HepG2 (cell line): ENCODE data around the gene NUTF2. TPM values are rescaled to one million over a fixed set of nuclear protein-coding genes. Genes with fewer than 3 reads are reported as not detected.
A peak's percentile ranks its signal among the peaks of the same experiment; 100 is the strongest.

ENCODE experiments used
- FOXC1 ChIP-seq: sonication (generic); formaldehyde crosslinking; IDR thresholded peaks from 2 replicates; pipeline ENCODE4 v1.8.0; 2022; ENCODE audit warnings: mild to moderate bottlenecking, missing genetic modification reagents, borderline replicate concordance
- FOXO1 ChIP-seq: sonication (generic); formaldehyde crosslinking; IDR thresholded peaks from 2 replicates; pipeline ENCODE4 v1.4.0; 2020; ENCODE audit warnings: missing genetic modification reagents
- HOXD1 ChIP-seq: sonication (generic); formaldehyde crosslinking; IDR thresholded peaks from 2 replicates; pipeline ENCODE4 v1.5.0; 2020; ENCODE audit warnings: missing genetic modification reagents
- NFKBIZ ChIP-seq: IDR thresholded peaks from 2 replicates; pipeline ENCODE4 v1.6.1; 2018; ENCODE audit warnings: missing genetic modification reagents, missing compliant biosample characterization
- RORA ChIP-seq: sonication (generic); formaldehyde crosslinking; IDR thresholded peaks from 2 replicates; pipeline ENCODE4 v1.5.0; 2020; ENCODE audit warnings: mild to moderate bottlenecking, missing genetic modification reagents, moderate library complexity
- SP2 ChIP-seq: sonication (generic); formaldehyde crosslinking; IDR thresholded peaks from 2 replicates; pipeline ENCODE4 v1.5.1; 2020; ENCODE audit warnings: mild to moderate bottlenecking, missing genetic modification reagents
- ZNF660 ChIP-seq: sonication (generic); formaldehyde crosslinking; IDR thresholded peaks from 2 replicates; pipeline ENCODE4 v1.5.1; 2020; ENCODE audit warnings: mild to moderate bottlenecking, low read depth, missing genetic modification reagents, borderline replicate concordance
- ZSCAN9 ChIP-seq: IDR thresholded peaks from 2 replicates; pipeline ENCODE4 v1.6.1; 2016; ENCODE audit warnings: borderline replicate concordance
- polyA plus RNA-seq, 8 experiments: library from polyadenylated mRNA; depleted of rRNA in 3 of 8; stranded (reverse) in 7 of 8; unstranded in 1 of 8; fragments of >200 nt; fragmentation: Illumina TruSeq in 4 of 8; extraction: Trizol in 4 of 8; gene quantifications; 2 replicates each; pipeline versions ENCODE4 v1.2.1 to v1.2.3, GENCODE V29; 2011 to 2016; ENCODE audit warnings: low read depth in 4 of 8, missing spikeins in 1 of 8, mixed read lengths in 1 of 8; ENCODE audit not compliant: insufficient read depth in 1 of 8
- total RNA-seq, 5 experiments: library from RNA; depleted of rRNA; stranded (reverse); fragments of >200 nt; fragmentation: Illumina TruSeq; extraction: Trizol; gene quantifications; 2 replicates each; pipeline ENCODE4 v1.2.3, GENCODE V29; 2016; ENCODE audit warnings: low read depth in 1 of 5
- TF ChIP-seq, protein P1 (sequence below): sonication (generic); formaldehyde crosslinking; IDR thresholded peaks from 2 replicates; pipeline ENCODE4 v1.5.0; 2020; ENCODE audit warnings: mild to moderate bottlenecking, missing genetic modification reagents, borderline replicate concordance
- TF ChIP-seq, protein P2 (sequence below): conservative IDR thresholded peaks from 2 replicates; pipeline ENCODE4 v1.6.1; 2018; ENCODE audit warnings: missing genetic modification reagents
- TF ChIP-seq, protein P3 (sequence below): sonication (generic); formaldehyde crosslinking; conservative IDR thresholded peaks from 2 replicates; pipeline ENCODE4 v1.4.0; 2020; ENCODE audit warnings: missing genetic modification reagents

NUTF2 gene
- total and polyA plus RNA-seq, 2 of the 13 experiments (the other 11 are each of a cell fraction or from before 2014, with no cell fraction given), result 168 to 214 TPM

DNA sequence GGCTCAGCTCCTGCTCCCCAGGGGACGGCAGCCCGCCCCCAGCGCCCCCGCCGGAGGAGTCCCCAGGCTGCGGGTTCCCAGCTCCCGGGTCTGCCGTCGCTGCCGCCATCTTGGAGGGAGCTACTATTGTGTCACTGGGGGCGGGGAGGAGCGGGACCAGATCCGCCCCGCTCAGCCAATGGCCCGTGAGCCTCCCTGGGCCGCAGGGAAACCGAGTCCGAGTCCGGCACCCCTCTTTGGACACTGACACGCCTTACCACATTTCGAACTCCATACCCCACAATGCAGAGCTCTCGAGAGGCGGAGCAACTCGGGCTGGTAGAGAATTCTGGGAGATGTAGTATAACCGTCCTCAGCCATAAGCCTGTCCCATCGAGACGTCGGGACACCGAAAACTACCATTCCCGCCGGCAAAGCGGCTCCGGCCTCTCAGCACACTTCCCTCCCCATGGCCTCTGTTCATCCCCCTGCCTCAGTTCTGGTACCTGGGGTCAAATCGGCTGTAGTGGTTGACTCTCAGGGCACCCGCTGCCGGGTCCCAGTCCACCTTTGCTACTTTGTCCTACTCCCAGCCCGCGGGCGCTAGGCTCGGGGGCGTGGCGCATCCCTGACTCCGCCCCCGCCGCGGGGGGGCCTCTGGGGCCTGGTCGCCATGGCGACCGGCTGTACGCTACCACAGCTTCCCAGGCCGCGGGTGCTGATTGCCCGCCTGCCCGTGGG lies 40.1 kb upstream of the NUTF2 start, which contains the start of the genes RANBP10 and TSNAXIP1 (continued):
- TF ChIP-seq, protein P1, sequence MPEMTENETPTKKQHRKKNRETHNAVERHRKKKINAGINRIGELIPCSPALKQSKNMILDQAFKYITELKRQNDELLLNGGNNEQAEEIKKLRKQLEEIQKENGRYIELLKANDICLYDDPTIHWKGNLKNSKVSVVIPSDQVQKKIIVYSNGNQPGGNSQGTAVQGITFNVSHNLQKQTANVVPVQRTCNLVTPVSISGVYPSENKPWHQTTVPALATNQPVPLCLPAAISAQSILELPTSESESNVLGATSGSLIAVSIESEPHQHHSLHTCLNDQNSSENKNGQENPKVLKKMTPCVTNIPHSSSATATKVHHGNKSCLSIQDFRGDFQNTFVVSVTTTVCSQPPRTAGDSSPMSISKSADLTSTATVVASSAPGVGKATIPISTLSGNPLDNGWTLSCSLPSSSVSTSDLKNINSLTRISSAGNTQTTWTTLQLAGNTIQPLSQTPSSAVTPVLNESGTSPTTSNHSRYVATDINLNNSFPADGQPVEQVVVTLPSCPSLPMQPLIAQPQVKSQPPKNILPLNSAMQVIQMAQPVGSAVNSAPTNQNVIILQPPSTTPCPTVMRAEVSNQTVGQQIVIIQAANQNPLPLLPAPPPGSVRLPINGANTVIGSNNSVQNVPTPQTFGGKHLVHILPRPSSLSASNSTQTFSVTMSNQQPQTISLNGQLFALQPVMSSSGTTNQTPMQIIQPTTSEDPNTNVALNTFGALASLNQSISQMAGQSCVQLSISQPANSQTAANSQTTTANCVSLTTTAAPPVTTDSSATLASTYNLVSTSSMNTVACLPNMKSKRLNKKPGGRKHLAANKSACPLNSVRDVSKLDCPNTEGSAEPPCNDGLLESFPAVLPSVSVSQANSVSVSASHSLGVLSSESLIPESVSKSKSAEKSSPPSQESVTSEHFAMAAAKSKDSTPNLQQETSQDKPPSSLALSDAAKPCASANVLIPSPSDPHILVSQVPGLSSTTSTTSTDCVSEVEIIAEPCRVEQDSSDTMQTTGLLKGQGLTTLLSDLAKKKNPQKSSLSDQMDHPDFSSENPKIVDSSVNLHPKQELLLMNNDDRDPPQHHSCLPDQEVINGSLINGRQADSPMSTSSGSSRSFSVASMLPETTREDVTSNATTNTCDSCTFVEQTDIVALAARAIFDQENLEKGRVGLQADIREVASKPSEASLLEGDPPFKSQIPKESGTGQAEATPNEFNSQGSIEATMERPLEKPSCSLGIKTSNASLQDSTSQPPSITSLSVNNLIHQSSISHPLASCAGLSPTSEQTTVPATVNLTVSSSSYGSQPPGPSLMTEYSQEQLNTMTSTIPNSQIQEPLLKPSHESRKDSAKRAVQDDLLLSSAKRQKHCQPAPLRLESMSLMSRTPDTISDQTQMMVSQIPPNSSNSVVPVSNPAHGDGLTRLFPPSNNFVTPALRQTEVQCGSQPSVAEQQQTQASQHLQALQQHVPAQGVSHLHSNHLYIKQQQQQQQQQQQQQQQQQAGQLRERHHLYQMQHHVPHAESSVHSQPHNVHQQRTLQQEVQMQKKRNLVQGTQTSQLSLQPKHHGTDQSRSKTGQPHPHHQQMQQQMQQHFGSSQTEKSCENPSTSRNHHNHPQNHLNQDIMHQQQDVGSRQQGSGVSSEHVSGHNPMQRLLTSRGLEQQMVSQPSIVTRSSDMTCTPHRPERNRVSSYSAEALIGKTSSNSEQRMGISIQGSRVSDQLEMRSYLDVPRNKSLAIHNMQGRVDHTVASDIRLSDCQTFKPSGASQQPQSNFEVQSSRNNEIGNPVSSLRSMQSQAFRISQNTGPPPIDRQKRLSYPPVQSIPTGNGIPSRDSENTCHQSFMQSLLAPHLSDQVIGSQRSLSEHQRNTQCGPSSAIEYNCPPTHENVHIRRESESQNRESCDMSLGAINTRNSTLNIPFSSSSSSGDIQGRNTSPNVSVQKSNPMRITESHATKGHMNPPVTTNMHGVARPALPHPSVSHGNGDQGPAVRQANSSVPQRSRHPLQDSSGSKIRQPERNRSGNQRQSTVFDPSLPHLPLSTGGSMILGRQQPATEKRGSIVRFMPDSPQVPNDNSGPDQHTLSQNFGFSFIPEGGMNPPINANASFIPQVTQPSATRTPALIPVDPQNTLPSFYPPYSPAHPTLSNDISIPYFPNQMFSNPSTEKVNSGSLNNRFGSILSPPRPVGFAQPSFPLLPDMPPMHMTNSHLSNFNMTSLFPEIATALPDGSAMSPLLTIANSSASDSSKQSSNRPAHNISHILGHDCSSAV, result 0 out of 2 replicates have a peak, but pooled peaks have one; percentile 59
- TF ChIP-seq SP2 (CRISPR knock-in tag) (peak; percentile 81), FOXO1 (CRISPR knock-in tag) (peak; percentile 1; the same call in 1 of the 2 replicates), ZSCAN9 (CRISPR knock-in tag) (peak; percentile 56), RORA (CRISPR knock-in tag) (no peak), NFKBIZ (CRISPR knock-in tag) (no peak; the same call in 1 of the 2 replicates), ZNF660 (CRISPR knock-in tag) (no peak), FOXC1 (CRISPR knock-in tag) (peak; percentile 57; the same call in 1 of the 2 replicates), HOXD1 (CRISPR knock-in tag) (0 out of 2 replicates have a peak, but pooled peaks have one; percentile 15)
- TF ChIP-seq, protein P2, sequence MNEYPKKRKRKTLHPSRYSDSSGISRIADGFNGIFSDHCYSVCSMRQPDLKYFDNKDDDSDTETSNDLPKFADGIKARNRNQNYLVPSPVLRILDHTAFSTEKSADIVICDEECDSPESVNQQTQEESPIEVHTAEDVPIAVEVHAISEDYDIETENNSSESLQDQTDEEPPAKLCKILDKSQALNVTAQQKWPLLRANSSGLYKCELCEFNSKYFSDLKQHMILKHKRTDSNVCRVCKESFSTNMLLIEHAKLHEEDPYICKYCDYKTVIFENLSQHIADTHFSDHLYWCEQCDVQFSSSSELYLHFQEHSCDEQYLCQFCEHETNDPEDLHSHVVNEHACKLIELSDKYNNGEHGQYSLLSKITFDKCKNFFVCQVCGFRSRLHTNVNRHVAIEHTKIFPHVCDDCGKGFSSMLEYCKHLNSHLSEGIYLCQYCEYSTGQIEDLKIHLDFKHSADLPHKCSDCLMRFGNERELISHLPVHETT (CRISPR knock-in tag), result no peak; the same call in none of the 2 replicates
- TF ChIP-seq, protein P3, sequence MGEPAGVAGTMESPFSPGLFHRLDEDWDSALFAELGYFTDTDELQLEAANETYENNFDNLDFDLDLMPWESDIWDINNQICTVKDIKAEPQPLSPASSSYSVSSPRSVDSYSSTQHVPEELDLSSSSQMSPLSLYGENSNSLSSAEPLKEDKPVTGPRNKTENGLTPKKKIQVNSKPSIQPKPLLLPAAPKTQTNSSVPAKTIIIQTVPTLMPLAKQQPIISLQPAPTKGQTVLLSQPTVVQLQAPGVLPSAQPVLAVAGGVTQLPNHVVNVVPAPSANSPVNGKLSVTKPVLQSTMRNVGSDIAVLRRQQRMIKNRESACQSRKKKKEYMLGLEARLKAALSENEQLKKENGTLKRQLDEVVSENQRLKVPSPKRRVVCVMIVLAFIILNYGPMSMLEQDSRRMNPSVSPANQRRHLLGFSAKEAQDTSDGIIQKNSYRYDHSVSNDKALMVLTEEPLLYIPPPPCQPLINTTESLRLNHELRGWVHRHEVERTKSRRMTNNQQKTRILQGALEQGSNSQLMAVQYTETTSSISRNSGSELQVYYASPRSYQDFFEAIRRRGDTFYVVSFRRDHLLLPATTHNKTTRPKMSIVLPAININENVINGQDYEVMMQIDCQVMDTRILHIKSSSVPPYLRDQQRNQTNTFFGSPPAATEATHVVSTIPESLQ, result 0 out of 2 replicates have a peak, but pooled peaks have one; percentile 40
